ENCODE results near the gene TMEM69. TPM values are rescaled to one million over a fixed set of nuclear protein-coding genes. Genes with fewer than 3 reads are reported as not detected.

Gene TMEM69, protein sequence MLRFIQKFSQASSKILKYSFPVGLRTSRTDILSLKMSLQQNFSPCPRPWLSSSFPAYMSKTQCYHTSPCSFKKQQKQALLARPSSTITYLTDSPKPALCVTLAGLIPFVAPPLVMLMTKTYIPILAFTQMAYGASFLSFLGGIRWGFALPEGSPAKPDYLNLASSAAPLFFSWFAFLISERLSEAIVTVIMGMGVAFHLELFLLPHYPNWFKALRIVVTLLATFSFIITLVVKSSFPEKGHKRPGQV
- total RNA-seq (2022; extraction: Qiagen RNA extraction): 18.1 to 20.8 TPM (median 19.5 TPM) in 5 replicates

DNA sequence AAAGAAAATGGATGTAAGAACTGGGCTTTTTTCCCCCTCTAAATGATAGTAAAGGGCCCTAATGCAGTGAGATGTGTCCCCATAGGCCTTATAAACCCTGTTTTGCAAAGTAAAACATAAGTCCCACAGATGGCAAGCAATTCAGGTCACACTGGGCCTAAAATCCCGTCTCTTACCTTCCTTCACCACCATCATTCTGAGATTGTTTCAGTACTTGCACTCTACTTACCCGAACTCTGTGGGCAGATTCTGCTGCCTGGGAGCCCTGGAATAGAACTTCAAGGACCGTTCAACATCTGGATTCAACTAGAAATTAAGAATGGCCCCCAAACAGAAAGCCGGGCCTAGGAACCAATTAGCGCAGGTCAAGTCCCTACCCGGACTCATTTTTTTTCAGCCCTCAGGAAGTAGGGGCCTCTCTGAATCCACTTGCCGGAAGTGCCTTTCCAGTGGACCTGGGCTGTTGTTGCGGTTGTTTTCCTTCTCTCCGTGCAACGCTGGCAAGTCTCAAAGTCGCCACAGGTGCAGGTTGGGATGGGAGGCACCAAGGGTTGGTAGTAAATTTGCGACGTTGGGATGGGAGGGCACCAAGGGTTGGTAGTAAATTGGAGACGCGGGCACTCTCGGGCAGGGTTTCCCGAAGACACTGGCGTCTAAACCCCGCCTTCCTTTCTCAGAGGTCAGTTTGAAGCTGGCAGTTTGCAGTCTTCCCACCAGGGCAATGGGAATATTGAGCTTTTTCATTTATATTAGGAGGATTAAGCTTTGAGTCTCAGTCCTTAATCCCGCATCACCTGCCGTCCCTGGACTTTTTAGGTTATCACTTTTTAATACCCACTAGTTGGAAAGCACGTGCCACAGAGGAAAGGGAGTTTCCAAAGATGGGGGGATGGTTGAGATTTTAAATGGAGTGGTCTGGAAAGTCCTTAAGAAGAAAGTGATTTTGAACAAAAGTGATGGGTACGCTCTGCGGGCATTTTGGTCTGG is at the start of gene TMEM69:
TMEM69 (plus strand) TSS at position 428 of the 987 bp plus-strand sequence. CDS start 2,888 bp downstream, outside the sequence.

DNA sequence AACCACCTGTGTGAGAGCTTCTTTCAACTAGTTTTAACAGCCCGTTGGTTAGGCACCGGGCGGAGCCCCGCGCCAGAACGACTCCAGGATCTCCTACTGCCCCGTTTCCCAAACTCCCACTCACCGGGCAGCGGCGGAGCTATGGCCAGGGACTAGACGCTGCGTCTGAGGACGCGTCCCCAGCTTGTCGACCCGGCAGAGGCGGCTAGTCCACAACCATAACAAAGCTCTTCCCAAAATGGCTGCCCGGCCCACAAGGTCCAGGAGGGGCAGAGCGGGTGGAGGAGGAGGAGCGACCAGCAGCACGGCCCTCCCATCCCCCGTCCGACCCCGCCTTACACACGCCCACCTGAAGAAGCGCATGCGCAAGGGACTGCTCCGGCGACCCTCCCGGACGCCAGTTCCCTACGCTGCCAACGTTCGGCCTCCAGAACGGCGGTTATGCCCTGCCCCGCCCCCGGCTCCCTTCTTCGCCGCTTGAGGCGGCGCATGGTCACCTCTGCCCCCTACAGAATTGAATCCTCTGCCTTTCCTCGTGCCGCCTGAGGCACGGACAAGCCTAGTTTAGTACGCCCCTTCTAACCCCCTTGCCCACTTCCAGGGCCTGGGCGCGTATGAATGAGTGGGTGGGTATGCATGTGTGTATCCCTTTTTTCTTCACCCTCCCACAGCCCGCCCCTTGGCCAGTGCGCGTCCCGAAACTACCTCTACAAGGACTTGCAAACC is 1.5 kb upstream of the TMEM69 start, which contains the start of gene GPBP1L1:
GPBP1L1 (minus strand) TSS at position 246 of the 726 bp plus-strand sequence. CDS start 27,446 bp downstream, outside the sequence.

Other genes starting within 250 kb of the TMEM69 start
- gene TESK2, start 197.0 kb upstream of the TMEM69 start, total RNA-seq (2022; extraction: Qiagen RNA extraction): 0.08 to 0.32 TPM (median 0.17 TPM) in 5 replicates
- gene CCDC163, start 188.1 kb upstream of the TMEM69 start, total RNA-seq (2022; extraction: Qiagen RNA extraction): 1.6 to 2.1 TPM (median 1.8 TPM) in 5 replicates
- 2.1 to 2.7 TPM (median 2.2 TPM) in 5 replicates for gene MMACHC, start 187.9 kb upstream of the TMEM69 start, total RNA-seq (2022; extraction: Qiagen RNA extraction)
- gene PRDX1, start 166.3 kb upstream of the TMEM69 start, total RNA-seq (2022; extraction: Qiagen RNA extraction): 1,938 to 2,223 TPM (median 2,052 TPM) in 5 replicates
- 73.1 to 81.3 TPM (median 79.9 TPM) in 5 replicates for gene AKR1A1, start 137.4 kb upstream of the TMEM69 start, total RNA-seq (2022; extraction: Qiagen RNA extraction)
- gene NASP, start 104.1 kb upstream of the TMEM69 start, total RNA-seq (2022; extraction: Qiagen RNA extraction): 104 to 153 TPM (median 116 TPM) in 5 replicates
- gene CCDC17, start 64.1 kb upstream of the TMEM69 start, total RNA-seq (2022; extraction: Qiagen RNA extraction): 0.18 to 0.36 TPM (median 0.26 TPM) in 5 replicates
- 30.5 to 50.8 TPM (median 34.6 TPM) in 5 replicates for gene GPBP1L1, start 1.6 kb upstream of the TMEM69 start, total RNA-seq (2022; extraction: Qiagen RNA extraction)
- 4.7 to 5.8 TPM (median 5.3 TPM) in 5 replicates for gene IPP, start 62.5 kb downstream of the TMEM69 start, total RNA-seq (2022; extraction: Qiagen RNA extraction)
- gene MAST2, start 115.4 kb downstream of the TMEM69 start, total RNA-seq (2022; extraction: Qiagen RNA extraction): 16.7 to 19.2 TPM (median 18.3 TPM) in 5 replicates

Measured in A549 treated with Hydrocortisone at 1 μM for 4 hours (cell line).